K562 (cell line): ENCODE data around the gene KCTD1. TPM values are rescaled to one million over a fixed set of nuclear protein-coding genes. Genes with fewer than 3 reads are reported as not detected.

Experiments used
- ATAC-seq: fragments of 200-7000 bp; cut with Tn5 transposase; 3 replicates; pipeline ENCODE4 v1.9.1; 2020; ENCODE audit warnings: moderate library complexity
- BruUV-seq: library from RNA; stranded (reverse); fragments of 400-500 nt; replicated peaks from 2 replicates; lab custom pipeline; 2021; lab: Mats Ljungman, UMichigan
- CTCF ChIA-PET: fragments of 300-600 bp; formaldehyde crosslinking; extraction: SDS; loops from one replicate; lab custom pipeline; 2021; ENCODE audit warnings: low intra/inter-chr PET ratio; lab: Yijun Ruan, JAX
- POLR2A ChIA-PET: fragments of 300-600, 350-650 bp; sonication (Branson Sonifier 250); formaldehyde crosslinking; extraction: SDS; loops from one replicate; lab custom pipeline; 2021; ENCODE audit warnings: antibody characterized with exemption, inconsistent platforms; lab: Yijun Ruan, JAX
- DNase-seq, 4 experiments: peaks; one replicate each; pipeline versions ENCODE4 v3.0.0 to v3.0.0-alpha.2; 2011 to 2018; ENCODE audit warnings: low spot score in 3 of 4, mixed read lengths in 3 of 4; ENCODE audit errors: extremely low read depth in 1 of 4
- FAIRE-seq: peaks from 2 replicates; lab custom pipeline; 2011; peaks lifted over from hg19 to GRCh38; lab: Jason Lieb, UNC
- H2AFZ ChIP-seq: 2 replicates; pipeline ENCODE4 v1.6.0; 2011; ENCODE audit warnings: low read depth, low read length, control low read depth, inconsistent platforms
- H3K27ac ChIP-seq: fragments of 200-600 bp; 3 replicates; pipeline ENCODE4 v1.8.0; 2011; ENCODE audit warnings: low read depth, mild to moderate bottlenecking, control low read depth, inconsistent platforms, low read length, moderate library complexity, mixed read lengths; ENCODE audit errors: extremely low read depth
- H3K27me3 ChIP-seq, 2 experiments: fragments of 300-600 bp in 1 of 2; 2 replicates in 1 of 2; 3 replicates in 1 of 2; pipeline versions ENCODE4 v1.6.0 to v1.8.0; 2011; ENCODE audit warnings: inconsistent platforms in 2 of 2, low read length in 2 of 2, mild to moderate bottlenecking in 1 of 2, mixed read lengths in 1 of 2, moderate library complexity in 1 of 2; ENCODE audit not compliant: control insufficient read depth in 2 of 2, insufficient read depth in 2 of 2
- H3K36me3 ChIP-seq: fragments of 300-600 bp; 3 replicates; pipeline ENCODE4 v1.8.0; 2011; ENCODE audit warnings: mild to moderate bottlenecking, low read length, inconsistent platforms; ENCODE audit not compliant: control insufficient read depth, insufficient read depth
- H3K4me1 ChIP-seq, 2 experiments: fragments of 200-600 bp in 1 of 2; replicated peaks in 1 of 2; 2 replicates in 1 of 2; 3 replicates in 1 of 2; pipeline versions ENCODE4 v1.5.1 to v1.8.0; 2011; ENCODE audit warnings: inconsistent platforms in 2 of 2, low read length in 2 of 2, mild to moderate bottlenecking in 1 of 2, mixed read lengths in 1 of 2, moderate library complexity in 1 of 2; ENCODE audit not compliant: control insufficient read depth in 2 of 2, insufficient read depth in 2 of 2
- H3K4me2 ChIP-seq: 2 replicates; pipeline ENCODE4 v1.6.1; 2011; ENCODE audit warnings: low read length, control low read depth, inconsistent platforms, mixed read lengths; ENCODE audit not compliant: insufficient read depth
- H3K4me3 ChIP-seq: fragments of 200-600 bp; sonication (generic), shearing (Covaris generic); 2 replicates; pipeline ENCODE4 v1.5.1; 2016; ENCODE audit warnings: control low read depth, inconsistent platforms
- H3K79me2 ChIP-seq: fragments of 200-600 bp; 3 replicates; pipeline ENCODE4 v1.8.0; 2011; ENCODE audit warnings: low read length, inconsistent platforms; ENCODE audit not compliant: control insufficient read depth, insufficient read depth
- H3K9ac ChIP-seq, 2 experiments: 2 replicates each; pipeline versions ENCODE4 v1.6.0 to v1.6.1; 2011; ENCODE audit warnings: low read depth in 2 of 2, low read length in 2 of 2, control low read depth in 1 of 2, inconsistent platforms in 1 of 2, mild to moderate bottlenecking in 1 of 2, mixed read lengths in 1 of 2; ENCODE audit not compliant: insufficient read depth in 1 of 2
- H3K9me1 ChIP-seq: one replicate; pipeline ENCODE4 v1.6.0; 2011; ENCODE audit warnings: inconsistent platforms, mild to moderate bottlenecking, low read length, moderate library complexity; ENCODE audit not compliant: control insufficient read depth, insufficient read depth
- H3K9me3 ChIP-seq: replicated peaks from 2 replicates; pipeline ENCODE4 v1.5.1; 2011; ENCODE audit warnings: low read depth, low read length, inconsistent platforms; ENCODE audit not compliant: control insufficient read depth, insufficient read depth
- H4K20me1 ChIP-seq: replicated peaks from 2 replicates; pipeline ENCODE4 v1.6.1; 2011; ENCODE audit warnings: low read length, inconsistent platforms, mixed read lengths; ENCODE audit not compliant: control insufficient read depth, insufficient read depth
- BRF1 ChIP-seq: IDR thresholded peaks from 3 replicates; pipeline ENCODE4 v1.6.1; 2011; ENCODE audit warnings: borderline replicate concordance, mild to moderate bottlenecking; ENCODE audit not compliant: insufficient read length; ENCODE audit errors: extremely low read depth
- CBFA2T2 ChIP-seq: fragments of 450-650 bp; conservative IDR thresholded peaks from 2 replicates; pipeline ENCODE4 v1.6.1; 2017; ENCODE audit warnings: mild to moderate bottlenecking
- EP300 ChIP-seq: IDR thresholded peaks from 2 replicates; pipeline ENCODE4 v1.6.1; 2012; ENCODE audit warnings: low read length, improper control_type of control experiment
- ETS2 ChIP-seq: IDR thresholded peaks from 2 replicates; pipeline ENCODE4 v1.6.1; 2016; ENCODE audit warnings: borderline replicate concordance, missing genetic modification characterization, mild to moderate bottlenecking, moderate library complexity, missing compliant biosample characterization; ENCODE audit not compliant: poor library complexity, severe bottlenecking
- GTF2F1 ChIP-seq: IDR thresholded peaks from 2 replicates; pipeline ENCODE4 v1.6.1; 2011; ENCODE audit warnings: low read depth, low read length, improper control_type of control experiment
- KLF1 ChIP-seq: fragments of 450-650 bp; IDR thresholded peaks from 2 replicates; pipeline ENCODE4 v1.6.1; 2016; ENCODE audit warnings: missing genetic modification characterization, missing compliant biosample characterization
- LARP7 ChIP-seq: fragments of 450-650 bp; IDR thresholded peaks from 2 replicates; pipeline ENCODE4 v1.6.1; 2016
- MBD2 ChIP-seq: sonication (generic); IDR thresholded peaks from 2 replicates; pipeline ENCODE4 v1.6.1; 2016; ENCODE audit warnings: low read depth, borderline replicate concordance
- TFAM ChIP-seq: fragments of 250-450 bp; sonication (Bioruptor Pico); conservative IDR thresholded peaks from 2 replicates; pipeline ENCODE4 v1.5.0; 2021; ENCODE audit warnings: mild to moderate bottlenecking, moderate library complexity
- ZNF507 ChIP-seq: conservative IDR thresholded peaks from 2 replicates; pipeline ENCODE4 v1.6.1; 2017; ENCODE audit warnings: missing genetic modification characterization, missing compliant biosample characterization
- ZNF696 ChIP-seq: fragments of 250-450 bp; sonication (Bioruptor Pico); conservative IDR thresholded peaks from 2 replicates; pipeline ENCODE4 v1.4.0; 2020; ENCODE audit warnings: mild to moderate bottlenecking, moderate library complexity
- WGBS: fragments of 100-300 bp; shearing (Covaris generic); methylation state at CpG from one replicate; pipeline ENCODE4 v1.1.6; 2016; ENCODE audit warnings: low coverage, mixed read lengths; ENCODE audit not compliant: insufficient coverage; ENCODE audit errors: missing lambda C conversion rate; 5-methylcytosine and 5-hydroxymethylcytosine counted together
- in situ Hi-C: fragments of 300-500 bp; cut with MboI; formaldehyde crosslinking; loops from 4 replicates; pipeline ENCODE4 v1.15.0; 2018; ENCODE audit warnings: inconsistent platforms, mixed read lengths
- intact Hi-C: fragments of 100-400 bp; cut with micrococcal nuclease; formaldehyde crosslinking; loops from 2 replicates; pipeline ENCODE4 v1.14.2; 2022
- polyA plus RNA-seq, 8 experiments: library from polyadenylated mRNA; depleted of rRNA in 4 of 8; stranded (reverse) in 5 of 8; unstranded in 3 of 8; fragments of >200 nt; fragmentation: Nextera tagmentation in 2 of 8; fragmentation: Illumina TruSeq in 1 of 8; extraction: Ambion mirVana in 2 of 8; extraction: Trizol in 1 of 8; gene quantifications; 2 replicates each; pipeline versions ENCODE4 v1.2.1 to v1.2.3, GENCODE V29; 2011 to 2014; ENCODE audit warnings: inconsistent platforms in 1 of 8, missing spikeins in 1 of 8
- total RNA-seq, 7 experiments: library from RNA; depleted of rRNA in 6 of 7; stranded (reverse); fragments of >200 nt in 6 of 7; fragmentation: Illumina TruSeq in 2 of 7; extraction: Trizol in 2 of 7; gene quantifications; 2 replicates each; pipeline versions ENCODE4 v1.2.1 to v1.2.3, GENCODE V29; 2011 to 2021; ENCODE audit warnings: low replicate concordance in 1 of 7
- TF ChIP-seq, protein P1 (sequence below): sonication (generic); formaldehyde crosslinking; IDR thresholded peaks from 2 replicates; pipeline ENCODE4 v1.8.0; 2022; ENCODE audit warnings: mild to moderate bottlenecking, missing genetic modification reagents, borderline replicate concordance
- TF ChIP-seq, protein P2 (sequence below): fragments of 450-650 bp; conservative IDR thresholded peaks from 2 replicates; pipeline ENCODE4 v1.6.1; 2016; ENCODE audit warnings: missing genetic modification characterization, low read depth, mild to moderate bottlenecking, control low read depth, missing compliant biosample characterization
- TF ChIP-seq, protein P3 (sequence below): fragments of 250-450 bp; sonication (Bioruptor Pico); IDR thresholded peaks from 2 replicates; pipeline ENCODE4 v1.8.0; 2022; ENCODE audit warnings: moderate library complexity, mild to moderate bottlenecking, inconsistent platforms
- TF ChIP-seq, protein P4 (sequence below), 2 experiments: fragments of 150-350 bp in 1 of 2; IDR thresholded peaks; 2 replicates each; pipeline ENCODE4 v1.6.1; 2012 to 2016; ENCODE audit warnings: low read depth in 2 of 2, low read length in 2 of 2, mild to moderate bottlenecking in 1 of 2, moderate library complexity in 1 of 2

KCTD1 gene
- total and polyA plus RNA-seq, 9 of the 15 experiments (the other 6 are each of a cell fraction or from before 2014, with no cell fraction given) = not detected

DNA sequence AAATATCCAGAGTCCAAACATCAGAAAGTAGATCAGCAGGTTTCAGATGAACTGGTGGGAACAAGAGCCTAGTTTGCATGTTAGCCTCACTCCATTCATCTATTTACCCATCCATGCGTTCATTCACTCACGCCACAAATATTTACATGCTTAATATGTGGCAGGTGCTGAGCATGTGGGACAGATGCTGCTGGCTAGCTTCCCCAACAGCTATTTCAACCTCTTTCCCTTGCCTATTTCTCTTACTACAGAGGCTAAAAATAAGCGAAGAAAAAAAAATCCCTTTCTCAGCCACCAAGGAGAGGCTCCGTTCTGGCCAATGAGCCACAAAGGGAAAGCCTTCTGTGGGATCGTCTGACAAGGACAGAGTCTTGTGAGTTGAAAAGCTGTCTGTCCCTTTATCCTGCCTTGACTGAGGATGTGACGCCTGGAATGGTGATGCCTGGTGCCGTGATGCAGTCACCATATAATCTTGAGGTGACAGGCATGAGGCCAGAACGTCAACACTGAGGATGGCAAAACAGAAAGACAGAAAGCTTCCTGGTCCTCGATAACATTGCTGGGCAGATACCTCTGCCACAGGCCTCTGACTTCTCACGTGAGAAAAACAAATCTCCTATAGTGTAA is 78.2 kb downstream of the KCTD1 start:
- Histone ChIP-seq H4K20me1 (0 out of 2 replicates have a peak, but pooled peaks cover 4% of the 10 kb centered on the region), H2AFZ (no peak overlapping the region), H3K9me3 (no peaks in the 10 kb centered on the region), H3K4me2 (no peak overlapping the region), H3K79me2 (no peaks in the 10 kb centered on the region), H3K9ac (no peak overlapping the region), H3K27ac (no peak overlapping the region), H3K4me3 (no peak overlapping the region), H3K36me3 (no peaks in the 10 kb centered on the region), H3K27me3 (peaks cover 2 to 5% of the 10 kb centered on the region in 2 experiments; a peak in 2 of 5 replicates), H3K9me1 (no peaks in the 10 kb centered on the region), H3K4me1 (no peaks in the 10 kb centered on the region)
- BruUV-seq = no TSS peak
- CTCF ChIA-PET = no interaction called here
- no peak for ATAC-seq
- intact Hi-C loops (no loop called here), in situ Hi-C loops (no loop called here)
- no peak for DNase-seq
- POLR2A ChIA-PET = no interaction called here
- WGBS = 1% methylated on average over 10 of the region's 10 CpGs
- no peak for FAIRE-seq
- TF ChIP-seq, protein P1, sequence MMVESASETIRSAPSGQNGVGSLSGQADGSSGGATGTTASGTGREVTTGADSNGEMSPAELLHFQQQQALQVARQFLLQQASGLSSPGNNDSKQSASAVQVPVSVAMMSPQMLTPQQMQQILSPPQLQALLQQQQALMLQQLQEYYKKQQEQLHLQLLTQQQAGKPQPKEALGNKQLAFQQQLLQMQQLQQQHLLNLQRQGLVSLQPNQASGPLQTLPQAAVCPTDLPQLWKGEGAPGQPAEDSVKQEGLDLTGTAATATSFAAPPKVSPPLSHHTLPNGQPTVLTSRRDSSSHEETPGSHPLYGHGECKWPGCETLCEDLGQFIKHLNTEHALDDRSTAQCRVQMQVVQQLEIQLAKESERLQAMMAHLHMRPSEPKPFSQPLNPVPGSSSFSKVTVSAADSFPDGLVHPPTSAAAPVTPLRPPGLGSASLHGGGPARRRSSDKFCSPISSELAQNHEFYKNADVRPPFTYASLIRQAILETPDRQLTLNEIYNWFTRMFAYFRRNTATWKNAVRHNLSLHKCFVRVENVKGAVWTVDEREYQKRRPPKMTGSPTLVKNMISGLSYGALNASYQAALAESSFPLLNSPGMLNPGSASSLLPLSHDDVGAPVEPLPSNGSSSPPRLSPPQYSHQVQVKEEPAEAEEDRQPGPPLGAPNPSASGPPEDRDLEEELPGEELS (CRISPR knock-in tag) = no peak
- TF ChIP-seq CBFA2T2 (no peak), GTF2F1 (no peak), LARP7 (no peak), ETS2 (no peak), TFAM (CRISPR knock-in tag) (no peak), KLF1 (tag) (no peak), EP300 (no peak), ZNF696 (CRISPR knock-in tag) (no peak), BRF1 (no peak), ZNF507 (tag) (no peak), MBD2 (no peak)
- TF ChIP-seq, protein P2, sequence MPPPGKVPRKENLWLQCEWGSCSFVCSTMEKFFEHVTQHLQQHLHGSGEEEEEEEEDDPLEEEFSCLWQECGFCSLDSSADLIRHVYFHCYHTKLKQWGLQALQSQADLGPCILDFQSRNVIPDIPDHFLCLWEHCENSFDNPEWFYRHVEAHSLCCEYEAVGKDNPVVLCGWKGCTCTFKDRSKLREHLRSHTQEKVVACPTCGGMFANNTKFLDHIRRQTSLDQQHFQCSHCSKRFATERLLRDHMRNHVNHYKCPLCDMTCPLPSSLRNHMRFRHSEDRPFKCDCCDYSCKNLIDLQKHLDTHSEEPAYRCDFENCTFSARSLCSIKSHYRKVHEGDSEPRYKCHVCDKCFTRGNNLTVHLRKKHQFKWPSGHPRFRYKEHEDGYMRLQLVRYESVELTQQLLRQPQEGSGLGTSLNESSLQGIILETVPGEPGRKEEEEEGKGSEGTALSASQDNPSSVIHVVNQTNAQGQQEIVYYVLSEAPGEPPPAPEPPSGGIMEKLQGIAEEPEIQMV (tag) = no peak
- TF ChIP-seq, protein P3, sequence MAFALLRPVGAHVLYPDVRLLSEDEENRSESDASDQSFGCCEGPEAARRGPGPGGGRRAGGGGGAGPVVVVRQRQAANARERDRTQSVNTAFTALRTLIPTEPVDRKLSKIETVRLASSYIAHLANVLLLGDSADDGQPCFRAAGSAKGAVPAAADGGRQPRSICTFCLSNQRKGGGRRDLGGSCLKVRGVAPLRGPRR (CRISPR knock-in tag) = no peak
- TF ChIP-seq, protein P4, sequence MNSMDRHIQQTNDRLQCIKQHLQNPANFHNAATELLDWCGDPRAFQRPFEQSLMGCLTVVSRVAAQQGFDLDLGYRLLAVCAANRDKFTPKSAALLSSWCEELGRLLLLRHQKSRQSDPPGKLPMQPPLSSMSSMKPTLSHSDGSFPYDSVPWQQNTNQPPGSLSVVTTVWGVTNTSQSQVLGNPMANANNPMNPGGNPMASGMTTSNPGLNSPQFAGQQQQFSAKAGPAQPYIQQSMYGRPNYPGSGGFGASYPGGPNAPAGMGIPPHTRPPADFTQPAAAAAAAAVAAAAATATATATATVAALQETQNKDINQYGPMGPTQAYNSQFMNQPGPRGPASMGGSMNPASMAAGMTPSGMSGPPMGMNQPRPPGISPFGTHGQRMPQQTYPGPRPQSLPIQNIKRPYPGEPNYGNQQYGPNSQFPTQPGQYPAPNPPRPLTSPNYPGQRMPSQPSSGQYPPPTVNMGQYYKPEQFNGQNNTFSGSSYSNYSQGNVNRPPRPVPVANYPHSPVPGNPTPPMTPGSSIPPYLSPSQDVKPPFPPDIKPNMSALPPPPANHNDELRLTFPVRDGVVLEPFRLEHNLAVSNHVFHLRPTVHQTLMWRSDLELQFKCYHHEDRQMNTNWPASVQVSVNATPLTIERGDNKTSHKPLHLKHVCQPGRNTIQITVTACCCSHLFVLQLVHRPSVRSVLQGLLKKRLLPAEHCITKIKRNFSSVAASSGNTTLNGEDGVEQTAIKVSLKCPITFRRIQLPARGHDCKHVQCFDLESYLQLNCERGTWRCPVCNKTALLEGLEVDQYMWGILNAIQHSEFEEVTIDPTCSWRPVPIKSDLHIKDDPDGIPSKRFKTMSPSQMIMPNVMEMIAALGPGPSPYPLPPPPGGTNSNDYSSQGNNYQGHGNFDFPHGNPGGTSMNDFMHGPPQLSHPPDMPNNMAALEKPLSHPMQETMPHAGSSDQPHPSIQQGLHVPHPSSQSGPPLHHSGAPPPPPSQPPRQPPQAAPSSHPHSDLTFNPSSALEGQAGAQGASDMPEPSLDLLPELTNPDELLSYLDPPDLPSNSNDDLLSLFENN (IDR thresholded peaks at IDR 0.05; ENCODE audit: low read depth in 2 of 2, low read length in 2 of 2) = no peak
